Astrocyte (in vitro differentiated cells and primary cell): ENCODE results near the gene ENTREP1. TPM values are rescaled to one million over a fixed set of nuclear protein-coding genes. Genes with fewer than 3 reads are reported as not detected.

Source experiments
- DNase-seq: peaks from one replicate; pipeline ENCODE4 v3.0.0-alpha.2; 2010; ENCODE audit warnings: low read depth
- FAIRE-seq: peaks from 2 replicates; lab custom pipeline; 2011; peaks lifted over from hg19 to GRCh38; lab: Jason Lieb, UNC
- H2AFZ ChIP-seq: 2 replicates; pipeline ENCODE4 v1.6.0; 2012; ENCODE audit warnings: low read depth, low read length, inconsistent platforms
- H3K27ac ChIP-seq: 2 replicates; pipeline ENCODE4 v1.5.1; 2011; ENCODE audit warnings: low read depth, low read length, inconsistent platforms
- H3K27me3 ChIP-seq: 2 replicates; pipeline ENCODE4 v1.6.0; 2011; ENCODE audit warnings: low read length, inconsistent platforms; ENCODE audit not compliant: insufficient read depth
- H3K36me3 ChIP-seq: 2 replicates; pipeline ENCODE4 v1.5.1; 2011; ENCODE audit warnings: low read length, inconsistent platforms; ENCODE audit not compliant: insufficient read depth
- H3K4me1 ChIP-seq: 2 replicates; pipeline ENCODE4 v1.5.1; 2011; ENCODE audit warnings: low read length, inconsistent platforms; ENCODE audit not compliant: insufficient read depth
- H3K4me2 ChIP-seq: 2 replicates; pipeline ENCODE4 v1.6.0; 2012; ENCODE audit warnings: low read length, inconsistent platforms
- H3K4me3 ChIP-seq: 2 replicates; pipeline ENCODE4 v1.5.1; 2011; ENCODE audit warnings: low read depth, mild to moderate bottlenecking, low read length, inconsistent platforms; ENCODE audit not compliant: insufficient read depth
- H3K79me2 ChIP-seq: 2 replicates; pipeline ENCODE4 v1.6.0; 2012; ENCODE audit warnings: mild to moderate bottlenecking, low read length, inconsistent platforms; ENCODE audit not compliant: insufficient read depth
- H3K9ac ChIP-seq: 2 replicates; pipeline ENCODE4 v1.6.0; 2012; ENCODE audit warnings: mild to moderate bottlenecking, low read length, inconsistent platforms
- H3K9me3 ChIP-seq: 2 replicates; pipeline ENCODE4 v1.5.1; 2012; ENCODE audit warnings: low read depth, mild to moderate bottlenecking, low read length, inconsistent platforms; ENCODE audit not compliant: insufficient read depth
- H4K20me1 ChIP-seq: 2 replicates; pipeline ENCODE4 v1.6.0; 2012; ENCODE audit warnings: low read length, inconsistent platforms; ENCODE audit not compliant: insufficient read depth
- H3K27ac Mint-ChIP-seq: one replicate; pipeline ENCODE4 v1.8.0; 2021; ENCODE audit warnings: mild to moderate bottlenecking, mixed read lengths; ENCODE audit not compliant: unreplicated experiment
- H3K27me3 Mint-ChIP-seq: one replicate; pipeline ENCODE4 v1.8.0; 2021; ENCODE audit warnings: low read depth, mixed read lengths; ENCODE audit not compliant: unreplicated experiment
- H3K36me3 Mint-ChIP-seq: one replicate; pipeline ENCODE4 v1.8.0; 2021; ENCODE audit warnings: low read depth, mixed read lengths; ENCODE audit not compliant: unreplicated experiment
- H3K4me1 Mint-ChIP-seq: one replicate; pipeline ENCODE4 v1.8.0; 2021; ENCODE audit warnings: low read depth, mixed read lengths; ENCODE audit not compliant: unreplicated experiment
- H3K4me3 Mint-ChIP-seq: one replicate; pipeline ENCODE4 v1.8.0; 2021; ENCODE audit warnings: mild to moderate bottlenecking, moderate library complexity, mixed read lengths; ENCODE audit not compliant: unreplicated experiment
- H3K9me3 Mint-ChIP-seq: one replicate; pipeline ENCODE4 v1.8.0; 2021; ENCODE audit warnings: mild to moderate bottlenecking, mixed read lengths; ENCODE audit not compliant: unreplicated experiment
- CTCF ChIP-seq: IDR thresholded peaks from 2 replicates; pipeline ENCODE4 v1.5.1; 2011; ENCODE audit warnings: low read depth, mild to moderate bottlenecking, inconsistent platforms, low read length, moderate library complexity; ENCODE audit not compliant: insufficient read depth
- EZH2 ChIP-seq: IDR thresholded peaks from 2 replicates; pipeline ENCODE4 v1.6.1; 2012; ENCODE audit warnings: mild to moderate bottlenecking, low read length, inconsistent platforms; ENCODE audit not compliant: insufficient read depth
- total RNA-seq: library from RNA; stranded (reverse); gene quantifications from 2 replicates; pipeline ENCODE4 v1.2.1, GENCODE V29; 2021

The ENTREP1 gene
- total RNA-seq, 1 donor from 2014 or later, result 3.4 TPM

- peaks cover 12% of the 10 kb centered on the region for H3K9me3 Mint-ChIP-seq
- no peak overlapping the region for H2AFZ ChIP-seq
- no peaks in the 10 kb centered on the region for H3K27me3 Mint-ChIP-seq
- no peaks in the 10 kb centered on the region for H3K79me2 ChIP-seq
- H3K9me3 ChIP-seq, result no peaks in the 10 kb centered on the region
- H4K20me1 ChIP-seq, result no peaks in the 10 kb centered on the region
- no peak overlapping the region for H3K9ac ChIP-seq
- FAIRE-seq, result no peak
- no peaks in the 10 kb centered on the region for H3K36me3 ChIP-seq
- no peak overlapping the region for H3K27ac Mint-ChIP-seq
- no peaks in the 10 kb centered on the region for H3K4me1 ChIP-seq
- no peak overlapping the region for H3K4me2 ChIP-seq
- TF ChIP-seq CTCF (no peak), EZH2 (no peak)
- H3K27ac ChIP-seq, result no peak overlapping the region
- DNase-seq, result no peak
- H3K4me3 Mint-ChIP-seq, result no peak overlapping the region
- H3K4me3 ChIP-seq, result no peak overlapping the region
- H3K27me3 ChIP-seq, result no peaks in the 10 kb centered on the region
- H3K4me1 Mint-ChIP-seq, result no peaks in the 10 kb centered on the region
- H3K36me3 Mint-ChIP-seq, result no peaks in the 10 kb centered on the region
Observed at GRCh38 chr9:69279084-69279731, 45.8 kb upstream of the ENTREP1 start.

- Mint-ChIP-seq H3K36me3 (no peaks in the 10 kb centered on the region), H3K9me3 (peaks cover 12% of the 10 kb centered on the region), H3K27me3 (no peaks in the 10 kb centered on the region), H3K27ac (no peak overlapping the region), H3K4me3 (no peak overlapping the region), H3K4me1 (no peaks in the 10 kb centered on the region)
- H3K36me3 ChIP-seq, result no peaks in the 10 kb centered on the region
- no peaks in the 10 kb centered on the region for H3K27me3 ChIP-seq
- TF ChIP-seq EZH2 (no peak), CTCF (no peak)
- no peak overlapping the region for H3K4me3 ChIP-seq
- FAIRE-seq (no peak), DNase-seq (no peak)
- no peaks in the 10 kb centered on the region for H4K20me1 ChIP-seq
- H3K79me2 ChIP-seq, result no peaks in the 10 kb centered on the region
- no peaks in the 10 kb centered on the region for H3K4me1 ChIP-seq
- H3K27ac ChIP-seq, result no peak overlapping the region
- H3K4me2 ChIP-seq, result no peak overlapping the region
- no peak overlapping the region for H2AFZ ChIP-seq
- H3K9ac ChIP-seq, result no peak overlapping the region
- no peaks in the 10 kb centered on the region for H3K9me3 ChIP-seq
Observed at GRCh38 chr9:69279733-69280132, 45.3 kb upstream of the ENTREP1 start.

GRCh38 chr9:69283003-69283402 lies 42.0 kb upstream of the ENTREP1 start:
- Mint-ChIP-seq H3K9me3 (peaks cover 8% of the 10 kb centered on the region), H3K27me3 (no peaks in the 10 kb centered on the region), H3K27ac (no peak overlapping the region), H3K36me3 (no peaks in the 10 kb centered on the region), H3K4me3 (no peak overlapping the region), H3K4me1 (no peaks in the 10 kb centered on the region)
- no peaks in the 10 kb centered on the region for H3K36me3 ChIP-seq
- H3K4me3 ChIP-seq, result no peak overlapping the region
- no peaks in the 10 kb centered on the region for H4K20me1 ChIP-seq
- FAIRE-seq (no peak), DNase-seq (no peak)
- H3K27me3 ChIP-seq, result no peaks in the 10 kb centered on the region
- H3K4me1 ChIP-seq, result no peaks in the 10 kb centered on the region
- no peak overlapping the region for H3K27ac ChIP-seq
- H3K9ac ChIP-seq, result no peak overlapping the region
- H3K9me3 ChIP-seq, result no peaks in the 10 kb centered on the region
- no peak for TF ChIP-seq EZH2
- TF ChIP-seq CTCF, result no peak
- no peaks in the 10 kb centered on the region for H3K79me2 ChIP-seq
- no peak overlapping the region for H2AFZ ChIP-seq
- no peak overlapping the region for H3K4me2 ChIP-seq
